HepG2 (cell line): ENCODE results near the gene TRUB1. TPM values are rescaled to one million over a fixed set of nuclear protein-coding genes. Genes with fewer than 3 reads are reported as not detected.

Source experiments
- ATAC-seq: fragments of 200-7000 bp; cut with Tn5 transposase; 3 replicates; pipeline ENCODE4 v1.9.1; 2020; ENCODE audit warnings: mild to moderate bottlenecking, moderate library complexity
- BruUV-seq: library from RNA; stranded (reverse); fragments of 400-500 nt; replicated peaks from 2 replicates; lab custom pipeline; 2021; lab: Mats Ljungman, UMichigan
- CTCF ChIA-PET: fragments of 300-600 bp; formaldehyde crosslinking; extraction: SDS; loops from one replicate; lab custom pipeline; 2021; ENCODE audit warnings: low total read pairs, inconsistent platforms, low intra/inter-chr PET ratio; lab: Yijun Ruan, JAX
- POLR2A ChIA-PET: fragments of 350-600 bp; sonication (Branson Sonifier 250); formaldehyde crosslinking; loops from one replicate; lab custom pipeline; 2020; ENCODE audit warnings: antibody characterized with exemption, inconsistent platforms; lab: Yijun Ruan, JAX
- DNase-seq: peaks from one replicate; pipeline ENCODE4 v3.0.0-alpha.2; 2015; ENCODE audit warnings: low spot score
- FAIRE-seq: peaks from 3 replicates; lab custom pipeline; 2011; peaks lifted over from hg19 to GRCh38; lab: Jason Lieb, UNC
- H2AFZ ChIP-seq: one replicate; pipeline ENCODE4 v1.6.1; 2011; ENCODE audit warnings: low read length, inconsistent platforms
- H3K27ac ChIP-seq: fragments of 300-600 bp; 3 replicates; pipeline ENCODE4 v1.8.0; 2011; ENCODE audit warnings: mixed run types, mild to moderate bottlenecking, mixed read lengths, low read length, inconsistent platforms; ENCODE audit not compliant: insufficient read depth; ENCODE audit errors: extremely low read length
- H3K27me3 ChIP-seq, 2 experiments: fragments of 200-600 bp in 1 of 2; 2 replicates in 1 of 2; 3 replicates in 1 of 2; pipeline versions ENCODE4 v1.6.0 to v1.8.0; 2011; ENCODE audit warnings: low read length in 2 of 2, mild to moderate bottlenecking in 2 of 2, moderate library complexity in 2 of 2, inconsistent platforms in 1 of 2; ENCODE audit not compliant: insufficient read depth in 2 of 2, control insufficient read depth in 1 of 2
- H3K36me3 ChIP-seq, 2 experiments: fragments of 200-600 bp in 1 of 2; replicated peaks in 1 of 2; 2 replicates in 1 of 2; 3 replicates in 1 of 2; pipeline versions ENCODE4 v1.5.1 to v1.8.0; 2011; ENCODE audit warnings: low read length in 2 of 2, inconsistent platforms in 1 of 2; ENCODE audit not compliant: insufficient read depth in 2 of 2, control insufficient read depth in 1 of 2
- H3K4me1 ChIP-seq: 2 replicates; pipeline ENCODE4 v1.5.1; 2012; ENCODE audit warnings: low read length, inconsistent platforms; ENCODE audit not compliant: insufficient read depth
- H3K4me2 ChIP-seq: 2 replicates; pipeline ENCODE4 v1.6.0; 2011; ENCODE audit warnings: low read depth, low read length, inconsistent platforms
- H3K4me3 ChIP-seq, 3 experiments: fragments of 200-600 bp in 1 of 3; sonication (generic), shearing (Covaris generic) in 1 of 3; replicated peaks in 1 of 3; 2 replicates each; pipeline ENCODE4 v1.5.1; 2011 to 2016; ENCODE audit warnings: low read length in 3 of 3, inconsistent platforms in 2 of 3, low read depth in 2 of 3, mild to moderate bottlenecking in 2 of 3, control low read depth in 1 of 3, mixed read lengths in 1 of 3; ENCODE audit not compliant: insufficient read depth in 1 of 3
- H3K79me2 ChIP-seq: one replicate; pipeline ENCODE4 v1.6.1; 2011; ENCODE audit warnings: low read length, inconsistent platforms; ENCODE audit not compliant: insufficient read depth
- H3K9ac ChIP-seq: 2 replicates; pipeline ENCODE4 v1.6.0; 2011; ENCODE audit warnings: mild to moderate bottlenecking, low read depth, low read length, inconsistent platforms; ENCODE audit not compliant: insufficient read depth
- H3K9me3 ChIP-seq: 2 replicates; pipeline ENCODE4 v1.5.1; 2012; ENCODE audit warnings: mild to moderate bottlenecking, low read length
- H4K20me1 ChIP-seq: 2 replicates; pipeline ENCODE4 v1.6.0; 2011; ENCODE audit warnings: inconsistent platforms, mild to moderate bottlenecking, low read length, moderate library complexity; ENCODE audit not compliant: insufficient read depth
- GLI4 ChIP-seq: sonication (generic); formaldehyde crosslinking; IDR thresholded peaks from 2 replicates; pipeline ENCODE4 v1.5.1; 2020; ENCODE audit warnings: missing genetic modification reagents, mild to moderate bottlenecking, moderate library complexity, borderline replicate concordance
- KMT2A ChIP-seq: sonication (generic); formaldehyde crosslinking; IDR thresholded peaks from 2 replicates; pipeline ENCODE4 v1.4.0; 2020; ENCODE audit warnings: missing genetic modification reagents
- SIN3B ChIP-seq: fragments of 150-350 bp; IDR thresholded peaks from 2 replicates; pipeline ENCODE4 v1.6.1; 2014; ENCODE audit warnings: low read length
- ZNF224 ChIP-seq: sonication (generic); formaldehyde crosslinking; IDR thresholded peaks from 2 replicates; pipeline ENCODE4 v1.5.0; 2020; ENCODE audit warnings: mild to moderate bottlenecking, missing genetic modification reagents
- ZNF747 ChIP-seq: sonication (generic); formaldehyde crosslinking; IDR thresholded peaks from 2 replicates; pipeline ENCODE4 v1.8.1; 2023; ENCODE audit warnings: missing genetic modification reagents, mild to moderate bottlenecking, borderline replicate concordance
- WGBS: methylation state at CpG from one replicate; pipeline ENCODE4 v1.1.6; 2017; ENCODE audit warnings: low lambda C conversion rate; 5-methylcytosine and 5-hydroxymethylcytosine counted together
- in situ Hi-C: cut with HindIII; loops from 2 replicates; pipeline ENCODE4 v1.10.0; 2017; ENCODE audit warnings: low pct_unique_long_range_greater_than_20kb; ENCODE audit not compliant: extremely low pct_ligation_motif_present
- intact Hi-C: fragments of 100-400 bp; cut with micrococcal nuclease; formaldehyde crosslinking; loops from one replicate; pipeline ENCODE4 v1.10.0; 2022; ENCODE audit not compliant: unreplicated experiment
- polyA plus RNA-seq, 8 experiments: library from polyadenylated mRNA; depleted of rRNA in 3 of 8; stranded (reverse) in 7 of 8; unstranded in 1 of 8; fragments of >200 nt; fragmentation: Illumina TruSeq in 4 of 8; extraction: Trizol in 4 of 8; gene quantifications; 2 replicates each; pipeline versions ENCODE4 v1.2.1 to v1.2.3, GENCODE V29; 2011 to 2016; ENCODE audit warnings: low read depth in 4 of 8, missing spikeins in 1 of 8, mixed read lengths in 1 of 8; ENCODE audit not compliant: insufficient read depth in 1 of 8
- total RNA-seq, 5 experiments: library from RNA; depleted of rRNA; stranded (reverse); fragments of >200 nt; fragmentation: Illumina TruSeq; extraction: Trizol; gene quantifications; 2 replicates each; pipeline ENCODE4 v1.2.3, GENCODE V29; 2016; ENCODE audit warnings: low read depth in 1 of 5
- TF ChIP-seq, protein P1 (sequence below): sonication (generic); formaldehyde crosslinking; IDR thresholded peaks from 2 replicates; pipeline ENCODE4 v1.4.0; 2020; ENCODE audit warnings: low read depth, mild to moderate bottlenecking, missing genetic modification reagents
- TF ChIP-seq, protein P2 (sequence below): sonication (generic); formaldehyde crosslinking; IDR thresholded peaks from 2 replicates; pipeline ENCODE4 v1.4.0; 2020; ENCODE audit warnings: missing genetic modification reagents, mild to moderate bottlenecking, borderline replicate concordance
- TF ChIP-seq, protein P3 (sequence below): sonication (generic); formaldehyde crosslinking; IDR thresholded peaks from 2 replicates; pipeline ENCODE4 v1.4.0; 2020; ENCODE audit warnings: missing genetic modification reagents, borderline replicate concordance

TRUB1 gene
- total and polyA plus RNA-seq, 2 of the 13 experiments (the other 11 are each of a cell fraction or from before 2014, with no cell fraction given), result 10.6 to 38.9 TPM

DNA sequence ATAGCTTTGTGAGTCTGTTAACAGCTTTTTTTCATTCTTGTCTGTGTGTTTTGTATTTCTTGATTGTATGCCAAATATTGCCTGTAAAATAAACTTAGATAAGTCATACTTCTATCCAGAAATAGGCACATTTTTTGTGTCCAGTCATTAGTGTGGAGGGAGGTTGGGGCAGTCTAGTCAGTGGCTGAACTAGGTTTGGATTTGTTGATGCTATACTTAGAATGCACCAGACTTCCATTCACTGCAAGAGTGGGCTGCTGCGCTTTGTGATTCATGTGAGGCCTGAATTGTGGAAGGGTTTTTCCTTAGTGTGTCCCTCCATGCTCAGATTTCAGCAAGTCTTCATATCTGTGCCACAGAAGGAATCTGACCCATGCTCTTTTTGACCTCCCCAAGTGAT is 50.0 kb downstream of the TRUB1 start (continued):
- TF ChIP-seq, protein P1, sequence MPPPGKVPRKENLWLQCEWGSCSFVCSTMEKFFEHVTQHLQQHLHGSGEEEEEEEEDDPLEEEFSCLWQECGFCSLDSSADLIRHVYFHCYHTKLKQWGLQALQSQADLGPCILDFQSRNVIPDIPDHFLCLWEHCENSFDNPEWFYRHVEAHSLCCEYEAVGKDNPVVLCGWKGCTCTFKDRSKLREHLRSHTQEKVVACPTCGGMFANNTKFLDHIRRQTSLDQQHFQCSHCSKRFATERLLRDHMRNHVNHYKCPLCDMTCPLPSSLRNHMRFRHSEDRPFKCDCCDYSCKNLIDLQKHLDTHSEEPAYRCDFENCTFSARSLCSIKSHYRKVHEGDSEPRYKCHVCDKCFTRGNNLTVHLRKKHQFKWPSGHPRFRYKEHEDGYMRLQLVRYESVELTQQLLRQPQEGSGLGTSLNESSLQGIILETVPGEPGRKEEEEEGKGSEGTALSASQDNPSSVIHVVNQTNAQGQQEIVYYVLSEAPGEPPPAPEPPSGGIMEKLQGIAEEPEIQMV (CRISPR knock-in tag), result no peak
- TF ChIP-seq, protein P2, sequence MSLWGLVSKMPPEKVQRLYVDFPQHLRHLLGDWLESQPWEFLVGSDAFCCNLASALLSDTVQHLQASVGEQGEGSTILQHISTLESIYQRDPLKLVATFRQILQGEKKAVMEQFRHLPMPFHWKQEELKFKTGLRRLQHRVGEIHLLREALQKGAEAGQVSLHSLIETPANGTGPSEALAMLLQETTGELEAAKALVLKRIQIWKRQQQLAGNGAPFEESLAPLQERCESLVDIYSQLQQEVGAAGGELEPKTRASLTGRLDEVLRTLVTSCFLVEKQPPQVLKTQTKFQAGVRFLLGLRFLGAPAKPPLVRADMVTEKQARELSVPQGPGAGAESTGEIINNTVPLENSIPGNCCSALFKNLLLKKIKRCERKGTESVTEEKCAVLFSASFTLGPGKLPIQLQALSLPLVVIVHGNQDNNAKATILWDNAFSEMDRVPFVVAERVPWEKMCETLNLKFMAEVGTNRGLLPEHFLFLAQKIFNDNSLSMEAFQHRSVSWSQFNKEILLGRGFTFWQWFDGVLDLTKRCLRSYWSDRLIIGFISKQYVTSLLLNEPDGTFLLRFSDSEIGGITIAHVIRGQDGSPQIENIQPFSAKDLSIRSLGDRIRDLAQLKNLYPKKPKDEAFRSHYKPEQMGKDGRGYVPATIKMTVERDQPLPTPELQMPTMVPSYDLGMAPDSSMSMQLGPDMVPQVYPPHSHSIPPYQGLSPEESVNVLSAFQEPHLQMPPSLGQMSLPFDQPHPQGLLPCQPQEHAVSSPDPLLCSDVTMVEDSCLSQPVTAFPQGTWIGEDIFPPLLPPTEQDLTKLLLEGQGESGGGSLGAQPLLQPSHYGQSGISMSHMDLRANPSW (CRISPR knock-in tag), result no peak
- TF ChIP-seq ZNF224 (no peak), SIN3B (no peak), GLI4 (no peak), ZNF747 (CRISPR knock-in tag) (no peak), KMT2A (no peak)

DNA sequence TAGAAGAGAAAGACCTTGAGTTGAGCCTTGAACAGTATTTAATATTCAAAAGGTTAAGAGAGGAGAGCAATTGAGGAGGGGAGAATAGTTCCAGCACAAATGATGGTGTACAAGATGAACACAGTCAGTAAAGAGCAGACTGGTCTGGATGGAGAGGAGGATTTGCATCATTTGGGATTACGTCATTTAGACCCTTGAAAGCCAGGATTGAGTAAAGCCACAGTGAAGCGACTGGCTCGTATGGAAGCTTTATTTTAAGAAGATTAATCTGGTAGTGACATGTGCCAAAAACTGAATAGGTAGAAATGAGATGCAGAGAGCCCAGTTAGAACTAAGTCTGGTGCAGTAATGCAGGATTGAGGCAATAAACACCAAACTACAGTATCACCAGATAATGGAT is 52.6 kb downstream of the TRUB1 start:
- ATAC-seq, result no peak
- no peak for DNase-seq
- H3K4me1 ChIP-seq, result no peaks in the 10 kb centered on the region
- no peak overlapping the region for H2AFZ ChIP-seq
- H3K36me3 ChIP-seq, result no peaks in the 10 kb centered on the region; a peak in 1 of 5 replicates
- CTCF ChIA-PET, result no interaction called here
- intact Hi-C loops (loop anchor here (2.0 kb wide), 1 partner anchor 16 kb away; no protein-coding TSS in a partner anchor), in situ Hi-C loops (no loop called here)
- no peaks in the 10 kb centered on the region for H3K9me3 ChIP-seq
- no peaks in the 10 kb centered on the region for H3K27me3 ChIP-seq
- POLR2A ChIA-PET, result no interaction called here
- no peaks in the 10 kb centered on the region for H4K20me1 ChIP-seq
- H3K79me2 ChIP-seq, result no peaks in the 10 kb centered on the region
- no peak overlapping the region for H3K4me2 ChIP-seq
- H3K9ac ChIP-seq, result no peak overlapping the region
- no peak overlapping the region for H3K4me3 ChIP-seq
- no TSS peak for BruUV-seq
- no peak overlapping the region for H3K27ac ChIP-seq
- FAIRE-seq, result no peak
- TF ChIP-seq, protein P3, sequence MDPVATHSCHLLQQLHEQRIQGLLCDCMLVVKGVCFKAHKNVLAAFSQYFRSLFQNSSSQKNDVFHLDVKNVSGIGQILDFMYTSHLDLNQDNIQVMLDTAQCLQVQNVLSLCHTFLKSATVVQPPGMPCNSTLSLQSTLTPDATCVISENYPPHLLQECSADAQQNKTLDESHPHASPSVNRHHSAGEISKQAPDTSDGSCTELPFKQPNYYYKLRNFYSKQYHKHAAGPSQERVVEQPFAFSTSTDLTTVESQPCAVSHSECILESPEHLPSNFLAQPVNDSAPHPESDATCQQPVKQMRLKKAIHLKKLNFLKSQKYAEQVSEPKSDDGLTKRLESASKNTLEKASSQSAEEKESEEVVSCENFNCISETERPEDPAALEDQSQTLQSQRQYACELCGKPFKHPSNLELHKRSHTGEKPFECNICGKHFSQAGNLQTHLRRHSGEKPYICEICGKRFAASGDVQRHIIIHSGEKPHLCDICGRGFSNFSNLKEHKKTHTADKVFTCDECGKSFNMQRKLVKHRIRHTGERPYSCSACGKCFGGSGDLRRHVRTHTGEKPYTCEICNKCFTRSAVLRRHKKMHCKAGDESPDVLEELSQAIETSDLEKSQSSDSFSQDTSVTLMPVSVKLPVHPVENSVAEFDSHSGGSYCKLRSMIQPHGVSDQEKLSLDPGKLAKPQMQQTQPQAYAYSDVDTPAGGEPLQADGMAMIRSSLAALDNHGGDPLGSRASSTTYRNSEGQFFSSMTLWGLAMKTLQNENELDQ (CRISPR knock-in tag), result no peak
- TF ChIP-seq, all 625 proteins: peak for 0
- WGBS, result 90% methylated on average over 3 of the region's 3 CpGs
